ENCODE data around the gene KRT5.
"Not testable (repeated sequence)": the region's sequence is repeated elsewhere in the genome, so short reads cannot be mapped to it uniquely, and the experiment has no call there.

KRT5 gene

GRCh38 chr12:52513736-52514135 lies 6.5 kb downstream of the KRT5 start:
- H3K27ac ChIP-seq: no peak overlapping the region
- TF ChIP-seq, protein P1, sequence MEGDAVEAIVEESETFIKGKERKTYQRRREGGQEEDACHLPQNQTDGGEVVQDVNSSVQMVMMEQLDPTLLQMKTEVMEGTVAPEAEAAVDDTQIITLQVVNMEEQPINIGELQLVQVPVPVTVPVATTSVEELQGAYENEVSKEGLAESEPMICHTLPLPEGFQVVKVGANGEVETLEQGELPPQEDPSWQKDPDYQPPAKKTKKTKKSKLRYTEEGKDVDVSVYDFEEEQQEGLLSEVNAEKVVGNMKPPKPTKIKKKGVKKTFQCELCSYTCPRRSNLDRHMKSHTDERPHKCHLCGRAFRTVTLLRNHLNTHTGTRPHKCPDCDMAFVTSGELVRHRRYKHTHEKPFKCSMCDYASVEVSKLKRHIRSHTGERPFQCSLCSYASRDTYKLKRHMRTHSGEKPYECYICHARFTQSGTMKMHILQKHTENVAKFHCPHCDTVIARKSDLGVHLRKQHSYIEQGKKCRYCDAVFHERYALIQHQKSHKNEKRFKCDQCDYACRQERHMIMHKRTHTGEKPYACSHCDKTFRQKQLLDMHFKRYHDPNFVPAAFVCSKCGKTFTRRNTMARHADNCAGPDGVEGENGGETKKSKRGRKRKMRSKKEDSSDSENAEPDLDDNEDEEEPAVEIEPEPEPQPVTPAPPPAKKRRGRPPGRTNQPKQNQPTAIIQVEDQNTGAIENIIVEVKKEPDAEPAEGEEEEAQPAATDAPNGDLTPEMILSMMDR (conservative IDR thresholded peaks at IDR 0.05): no peak
- no peak for TF ChIP-seq ZFX (IDR thresholded peaks at IDR 0.05)

DNA sequence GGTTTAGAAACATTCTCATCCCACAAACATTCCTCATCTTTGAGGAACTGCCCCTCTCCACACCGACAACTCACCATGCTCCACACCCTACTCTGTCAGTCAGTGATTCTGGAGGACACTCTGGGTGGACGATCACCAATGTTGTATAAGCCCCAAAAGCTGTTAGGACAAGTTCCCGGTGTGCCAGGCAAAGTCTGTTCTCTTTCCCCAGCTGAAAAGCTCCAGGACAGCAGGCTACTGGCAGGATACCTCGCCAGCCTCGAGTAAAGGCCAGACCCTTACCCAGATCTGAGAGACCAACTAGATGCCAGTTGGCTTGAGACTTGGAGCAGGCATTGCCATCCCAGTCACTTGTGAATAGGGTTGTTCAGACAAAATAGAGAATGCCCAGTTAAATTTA lies 12.0 kb downstream of the KRT5 start:
- TF ChIP-seq ZFX (IDR thresholded peaks at IDR 0.05): no peak
- TF ChIP-seq, protein P1 (conservative IDR thresholded peaks at IDR 0.05): no peak

GRCh38 chr12:52506858-52507715 lies 13.1 kb downstream of the KRT5 start:
- H3K27ac ChIP-seq: no peak overlapping the region
- TF ChIP-seq, protein P1 (conservative IDR thresholded peaks at IDR 0.05): peak; percentile 77
- no peak for TF ChIP-seq ZFX (IDR thresholded peaks at IDR 0.05)

More for the DNA sequence above, 12.0 kb downstream of the KRT5 start:
- H3K27ac ChIP-seq: no peak overlapping the region

- no peak for TF ChIP-seq ZFX (IDR thresholded peaks at IDR 0.05)
- TF ChIP-seq, protein P1 (conservative IDR thresholded peaks at IDR 0.05): no peak
- no peak overlapping the region for H3K27ac ChIP-seq
Observed at GRCh38 chr12:52502877-52503276, 17.3 kb downstream of the KRT5 start.

DNA sequence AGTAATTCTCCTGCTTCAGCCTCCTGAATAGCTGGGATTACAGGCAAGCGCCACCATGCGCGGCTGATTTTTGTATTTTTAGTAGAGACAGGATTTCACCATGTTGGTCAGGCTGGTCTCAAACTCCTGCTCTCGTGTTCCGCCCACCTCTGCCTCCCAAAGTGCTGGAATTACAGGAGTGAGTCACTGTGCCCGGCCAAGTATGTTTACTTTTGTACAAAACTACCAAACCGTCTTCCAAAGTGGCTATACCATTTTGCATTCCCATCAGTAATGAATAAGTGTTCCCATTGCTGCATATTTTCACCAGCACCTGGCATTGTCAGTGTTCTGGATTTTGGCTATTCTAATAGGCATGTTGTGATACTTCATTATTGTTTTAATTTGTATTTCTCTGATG lies 18.7 kb downstream of the KRT5 start:
- no peak overlapping the region for H3K27ac ChIP-seq
- TF ChIP-seq ZFX (IDR thresholded peaks at IDR 0.05): no peak
- TF ChIP-seq, protein P1 (conservative IDR thresholded peaks at IDR 0.05): no peak

DNA sequence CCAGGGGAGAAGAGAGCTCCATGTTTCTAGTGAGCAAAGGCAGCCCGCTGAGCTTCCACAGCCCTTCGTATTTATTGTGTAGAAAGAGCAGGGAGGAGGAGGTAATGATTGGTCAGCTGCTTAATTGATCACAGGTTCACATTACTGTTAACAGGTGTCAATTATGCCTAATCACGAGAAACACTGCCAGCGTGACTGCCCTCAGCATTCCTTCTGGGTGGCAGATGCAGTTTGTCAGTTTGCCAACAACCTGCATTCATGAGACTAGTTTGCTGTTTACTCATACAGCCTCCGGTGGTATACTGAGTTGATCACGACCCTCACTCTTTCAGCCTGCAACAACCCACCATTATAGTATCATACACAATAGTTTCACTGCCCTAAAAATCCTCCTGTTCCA lies 19.6 kb downstream of the KRT5 start:
- H3K27ac ChIP-seq: not testable (repeated sequence)

DNA sequence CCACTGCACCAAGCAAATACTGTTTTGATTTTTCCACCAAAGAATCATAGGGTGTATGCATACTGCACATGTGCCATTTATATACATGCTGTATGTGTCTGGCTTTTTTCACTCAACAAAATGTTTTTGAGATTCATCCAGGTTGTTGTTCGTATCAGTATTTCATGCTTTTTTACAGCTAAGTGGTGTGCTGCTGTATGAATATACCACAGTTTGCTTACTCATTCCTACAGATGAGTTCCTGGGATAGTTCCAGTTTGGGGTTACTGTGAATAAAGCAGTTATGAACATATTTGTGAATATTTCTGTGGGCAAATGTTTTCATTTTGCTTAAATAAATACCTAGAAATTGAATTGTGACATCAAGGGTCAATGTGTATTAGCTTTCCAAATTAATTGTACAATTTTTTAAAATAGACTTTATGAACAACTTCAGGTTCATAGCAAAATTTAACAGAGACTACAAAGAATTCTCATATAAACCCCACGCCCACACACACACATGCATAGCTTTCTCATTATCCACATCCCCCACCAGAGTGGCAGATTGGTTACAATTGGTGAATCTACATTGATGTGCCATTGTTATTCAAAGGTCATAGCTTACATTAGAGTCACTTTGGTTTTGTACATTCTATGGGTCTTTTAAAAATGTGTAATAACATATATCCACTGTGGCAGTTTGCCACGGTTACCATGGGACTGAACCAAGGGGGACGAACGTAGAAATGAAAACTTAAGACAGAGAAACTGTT lies 20.2 kb downstream of the KRT5 start:
- TF ChIP-seq, protein P1 (conservative IDR thresholded peaks at IDR 0.05): no peak
- H3K27ac ChIP-seq: no peak overlapping the region
